Keratinocyte (primary cell): ENCODE results near the gene SF3A2. TPM values are rescaled to one million over a fixed set of nuclear protein-coding genes. Genes with fewer than 3 reads are reported as not detected.

Source experiments
- DNase-seq: peaks from one replicate; pipeline ENCODE4 v3.0.0-alpha.2; 2011; ENCODE audit warnings: low read depth, missing footprints, low spot score
- FAIRE-seq: peaks from 2 replicates; lab custom pipeline; 2011; peaks lifted over from hg19 to GRCh38; lab: Jason Lieb, UNC
- H2AFZ ChIP-seq: 2 replicates; pipeline ENCODE4 v1.6.0; 2012; ENCODE audit warnings: low read length, control low read depth, inconsistent platforms; ENCODE audit not compliant: control insufficient read depth
- H3K27ac ChIP-seq: 2 replicates; pipeline ENCODE4 v1.5.1; 2011; ENCODE audit warnings: low read length; ENCODE audit not compliant: control insufficient read depth, insufficient read depth
- H3K27me3 ChIP-seq: 3 replicates; pipeline ENCODE4 v1.6.0; 2011; ENCODE audit warnings: low read length; ENCODE audit not compliant: control insufficient read depth, insufficient read depth; ENCODE audit errors: extremely low read depth
- H3K36me3 ChIP-seq, 2 experiments: 2 replicates in 1 of 2; 3 replicates in 1 of 2; pipeline ENCODE4 v1.5.1; 2011; ENCODE audit warnings: low read length in 2 of 2, mild to moderate bottlenecking in 1 of 2; ENCODE audit not compliant: control insufficient read depth in 2 of 2, insufficient read depth in 2 of 2; ENCODE audit errors: extremely low read depth in 1 of 2
- H3K4me1 ChIP-seq: 3 replicates; pipeline ENCODE4 v1.5.1; 2011; ENCODE audit warnings: low read length; ENCODE audit not compliant: control insufficient read depth, insufficient read depth; ENCODE audit errors: extremely low read depth
- H3K4me2 ChIP-seq: 3 replicates; pipeline ENCODE4 v1.6.0; 2011; ENCODE audit warnings: low read depth, low read length; ENCODE audit not compliant: control insufficient read depth, insufficient read depth; ENCODE audit errors: extremely low read depth
- H3K4me3 ChIP-seq, 3 experiments: fragments of 200-600 bp in 1 of 3; sonication (generic) in 1 of 3; 2 replicates in 2 of 3; 3 replicates in 1 of 3; pipeline ENCODE4 v1.5.1; 2011 to 2016; ENCODE audit warnings: low read length in 3 of 3, mild to moderate bottlenecking in 3 of 3, control low read depth in 2 of 3, inconsistent platforms in 1 of 3, low read depth in 1 of 3, mixed read lengths in 1 of 3, mixed run types in 1 of 3, moderate library complexity in 1 of 3; ENCODE audit not compliant: control insufficient read depth in 2 of 3, insufficient read depth in 2 of 3; ENCODE audit errors: extremely low read depth in 1 of 3
- H3K79me2 ChIP-seq: 2 replicates; pipeline ENCODE4 v1.6.0; 2012; ENCODE audit warnings: low read length; ENCODE audit not compliant: control insufficient read depth, insufficient read depth
- H3K9ac ChIP-seq: 3 replicates; pipeline ENCODE4 v1.6.0; 2011; ENCODE audit warnings: low read length; ENCODE audit not compliant: control insufficient read depth, insufficient read depth; ENCODE audit errors: extremely low read depth
- H3K9me1 ChIP-seq: 3 replicates; pipeline ENCODE4 v1.6.0; 2011; ENCODE audit warnings: low read length; ENCODE audit not compliant: control insufficient read depth, insufficient read depth; ENCODE audit errors: extremely low read depth
- H3K9me3 ChIP-seq: 2 replicates; pipeline ENCODE4 v1.5.1; 2012; ENCODE audit warnings: low read depth, low read length; ENCODE audit not compliant: control insufficient read depth
- H4K20me1 ChIP-seq: 3 replicates; pipeline ENCODE4 v1.6.0; 2011; ENCODE audit warnings: low read length; ENCODE audit not compliant: control insufficient read depth, insufficient read depth; ENCODE audit errors: extremely low read depth
- CTCF ChIP-seq, 3 experiments: IDR thresholded peaks in 1 of 3; conservative IDR thresholded peaks in 1 of 3; optimal IDR thresholded peaks in 1 of 3; 2 replicates in 2 of 3; 3 replicates in 1 of 3; pipeline versions ENCODE3 to v1.5.1; 2011; ENCODE audit warnings: low read length in 3 of 3, mild to moderate bottlenecking in 3 of 3, moderate library complexity in 2 of 3, control low read depth in 1 of 3, inconsistent platforms in 1 of 3; ENCODE audit not compliant: insufficient read depth in 2 of 3; ENCODE audit errors: extremely low read depth in 1 of 3
- EZH2 ChIP-seq: IDR thresholded peaks from one replicate; pipeline ENCODE4 v1.6.1; 2012; ENCODE audit warnings: inconsistent platforms, mild to moderate bottlenecking, low read length, moderate library complexity
- dilution Hi-C: fragments of 300-500 bp; cut with MboI; formaldehyde crosslinking; loops from one replicate; pipeline ENCODE4 v1.7.0; 2020; ENCODE audit warnings: low sequenced_read_pairs; ENCODE audit not compliant: extremely low pct_ligation_motif_present
- polyA plus RNA-seq, 5 experiments: library from polyadenylated mRNA; depleted of rRNA in 3 of 5; stranded (reverse) in 3 of 5; stranded (forward) in 1 of 5; unstranded in 1 of 5; fragments of >200 nt; gene quantifications; 1 replicate in 1 of 5; 2 replicates in 3 of 5; 3 replicates in 1 of 5; pipeline versions ENCODE4 v1.2.1 to v1.2.3, GENCODE V29; 2011 to 2012; ENCODE audit warnings: missing spikeins in 2 of 5, low read depth in 1 of 5, low replicate concordance in 1 of 5

Gene SF3A2
- polyA plus RNA-seq, 1 donor (not counting 4 experiments of a cell fraction or from before 2014, with no cell fraction given): 4.7 TPM

- Histone ChIP-seq H3K36me3 (peaks cover 21 to 29% of the 10 kb centered on the region in 2 experiments), H3K79me2 (no peaks in the 10 kb centered on the region), H3K9me3 (no peaks in the 10 kb centered on the region), H3K9ac (no peak overlapping the region), H3K9me1 (no peaks in the 10 kb centered on the region), H3K4me2 (no peak overlapping the region), H3K4me3 (no peak overlapping the region), H2AFZ (no peak overlapping the region), H3K4me1 (no peaks in the 10 kb centered on the region), H3K27ac (no peak overlapping the region), H3K27me3 (no peaks in the 10 kb centered on the region), H4K20me1 (peaks cover 7% of the 10 kb centered on the region)
- TF ChIP-seq CTCF (optimal IDR thresholded peaks at IDR 0.05 in 1 of 3, IDR thresholded peaks at IDR 0.05 in 1 of 3, conservative IDR thresholded peaks at IDR 0.05 in 1 of 3; ENCODE audit: extremely low read depth in 1 of 3, insufficient read depth in 2 of 3, low read length in 3 of 3) (no peak), EZH2 (no peak)
- FAIRE-seq: no peak
- no peak for DNase-seq
- dilution Hi-C loops: no loop called here
Observed at GRCh38 chr19:2223959-2224358, 12.7 kb upstream of the SF3A2 start.

- Histone ChIP-seq H3K4me3 (no peak overlapping the region), H3K9ac (no peak overlapping the region), H3K27ac (no peak overlapping the region), H3K79me2 (no peaks in the 10 kb centered on the region), H3K9me3 (no peaks in the 10 kb centered on the region), H3K27me3 (no peaks in the 10 kb centered on the region), H3K4me2 (no peak overlapping the region), H3K4me1 (no peaks in the 10 kb centered on the region), H3K9me1 (no peaks in the 10 kb centered on the region), H2AFZ (no peak overlapping the region), H3K36me3 (peaks cover 24 to 32% of the 10 kb centered on the region in 2 experiments), H4K20me1 (peaks cover 7% of the 10 kb centered on the region)
- TF ChIP-seq CTCF (optimal IDR thresholded peaks at IDR 0.05 in 1 of 3, IDR thresholded peaks at IDR 0.05 in 1 of 3, conservative IDR thresholded peaks at IDR 0.05 in 1 of 3; ENCODE audit: extremely low read depth in 1 of 3, insufficient read depth in 2 of 3, low read length in 3 of 3) (no peak), EZH2 (no peak)
- dilution Hi-C loops: no loop called here
- no peak for DNase-seq
- no peak for FAIRE-seq
Observed at GRCh38 chr19:2224754-2225349, 11.8 kb upstream of the SF3A2 start.
